M059J (cell line): Measurements from ENCODE around the gene UGT1A3. TPM values are rescaled to one million over a fixed set of nuclear protein-coding genes. Genes with fewer than 3 reads are reported as not detected.

ENCODE experiments used
- DNase-seq: peaks from one replicate; pipeline ENCODE4 v3.0.0-alpha.2; 2012; ENCODE audit warnings: low read depth
- total RNA-seq: library from RNA; depleted of rRNA; stranded (reverse); fragments of >200 nt; shearing (Covaris generic); gene quantifications from 2 replicates; pipeline ENCODE4 v1.2.3, GENCODE V29; 2014; rRNA removed

Gene UGT1A3
- total RNA-seq, 1 experiment from 2014 or later = not detected

GRCh38 chr2:233816771-233817170, 87.9 kb downstream of the UGT1A3 start:
- DNase-seq = no peak

- DNase-seq = no peak
Measured at GRCh38 chr2:233817361-233817911, 88.6 kb downstream of the UGT1A3 start.

GRCh38 chr2:233817995-233818638, 89.3 kb downstream of the UGT1A3 start:
- no peak for DNase-seq

GRCh38 chr2:233818639-233819621, 90.1 kb downstream of the UGT1A3 start:
- no peak for DNase-seq

- DNase-seq = no peak
Measured at GRCh38 chr2:233819884-233820773, 91.3 kb downstream of the UGT1A3 start.

- no peak for DNase-seq
Measured at GRCh38 chr2:233820774-233821105, 91.9 kb downstream of the UGT1A3 start.

- DNase-seq = no peak
Measured at GRCh38 chr2:233821196-233821595, 92.4 kb downstream of the UGT1A3 start.

- no peak for DNase-seq
Measured at GRCh38 chr2:233821709-233822100, 92.9 kb downstream of the UGT1A3 start.

- DNase-seq = no peak
Measured at GRCh38 chr2:233822101-233822771, 93.4 kb downstream of the UGT1A3 start.

Other genes starting within 250 kb of the UGT1A3 start
- gene USP40, start 162.3 kb upstream of the UGT1A3 start, total RNA-seq = 11.8 and 21.2 TPM in 2 replicates
- gene UGT1A8, start 111.4 kb upstream of the UGT1A3 start, total RNA-seq = not detected in 2 replicates
- not detected in 2 replicates for gene UGT1A10, start 92.6 kb upstream of the UGT1A3 start, total RNA-seq
- 0.07 TPM in 1 of 2 replicates, not detected in the other for gene UGT1A9, start 57.1 kb upstream of the UGT1A3 start, total RNA-seq
- gene UGT1A7, start 47.1 kb upstream of the UGT1A3 start, total RNA-seq = not detected in 2 replicates
- gene UGT1A6, start 36.2 kb upstream of the UGT1A3 start, total RNA-seq = 0.54 TPM in 1 of 2 replicates, not detected in the other
- not detected in 2 replicates for gene UGT1A5, start 16.1 kb upstream of the UGT1A3 start, total RNA-seq
- not detected in 2 replicates for gene UGT1A4, start 10.3 kb upstream of the UGT1A3 start, total RNA-seq
- not detected in 2 replicates for gene UGT1A1, start 31.2 kb downstream of the UGT1A3 start, total RNA-seq
- not detected in 2 replicates for gene MROH2A, start 49.3 kb downstream of the UGT1A3 start, total RNA-seq
- gene HJURP, start 125.5 kb downstream of the UGT1A3 start, total RNA-seq = 58.4 and 80.4 TPM in 2 replicates
- gene TRPM8, start 188.3 kb downstream of the UGT1A3 start, total RNA-seq = 1.9 and 4.2 TPM in 2 replicates